GM12874 (cell line): Measurements from ENCODE around the gene PLD3.

Experiments used
- CTCF ChIP-seq: IDR thresholded peaks from 2 replicates; pipeline ENCODE4 v1.5.1; 2011; ENCODE audit warnings: low read depth, mild to moderate bottlenecking, control low read depth, low read length, moderate library complexity; ENCODE audit not compliant: insufficient read depth

The PLD3 gene

GRCh38 chr19:40414542-40415535, 66.3 kb downstream of the PLD3 start:
- no peak for TF ChIP-seq CTCF

- TF ChIP-seq CTCF, result no peak
Measured at GRCh38 chr19:40415768-40416167, 67.3 kb downstream of the PLD3 start.

GRCh38 chr19:40416918-40417642, 68.6 kb downstream of the PLD3 start:
- no peak for TF ChIP-seq CTCF

- TF ChIP-seq CTCF, result no peak
Measured at GRCh38 chr19:40417643-40417981, 69.1 kb downstream of the PLD3 start.

GRCh38 chr19:40418040-40418439, 69.5 kb downstream of the PLD3 start:
- TF ChIP-seq CTCF, result no peak

- TF ChIP-seq CTCF, result no peak
Measured at GRCh38 chr19:40419066-40419612, 70.6 kb downstream of the PLD3 start.

- no peak for TF ChIP-seq CTCF
Measured at GRCh38 chr19:40419780-40420179, 71.3 kb downstream of the PLD3 start.
